GM08714 (cell line): ENCODE results near the gene MXI1.
"Not testable (repeated sequence)": the region's sequence is repeated elsewhere in the genome, so short reads cannot be mapped to it uniquely, and the experiment has no call there.

Source experiments
- H3K4me3 ChIP-seq: fragments of 200-500 bp; sonication (Bioruptor generic); 2 replicates; pipeline ENCODE4 v1.5.1; 2014; ENCODE audit warnings: mild to moderate bottlenecking, low read length, inconsistent platforms
- ZNF274 ChIP-seq: IDR thresholded peaks from 2 replicates; pipeline ENCODE4 v1.6.1; 2012; ENCODE audit warnings: mild to moderate bottlenecking, low read depth, low read length

Gene MXI1

DNA sequence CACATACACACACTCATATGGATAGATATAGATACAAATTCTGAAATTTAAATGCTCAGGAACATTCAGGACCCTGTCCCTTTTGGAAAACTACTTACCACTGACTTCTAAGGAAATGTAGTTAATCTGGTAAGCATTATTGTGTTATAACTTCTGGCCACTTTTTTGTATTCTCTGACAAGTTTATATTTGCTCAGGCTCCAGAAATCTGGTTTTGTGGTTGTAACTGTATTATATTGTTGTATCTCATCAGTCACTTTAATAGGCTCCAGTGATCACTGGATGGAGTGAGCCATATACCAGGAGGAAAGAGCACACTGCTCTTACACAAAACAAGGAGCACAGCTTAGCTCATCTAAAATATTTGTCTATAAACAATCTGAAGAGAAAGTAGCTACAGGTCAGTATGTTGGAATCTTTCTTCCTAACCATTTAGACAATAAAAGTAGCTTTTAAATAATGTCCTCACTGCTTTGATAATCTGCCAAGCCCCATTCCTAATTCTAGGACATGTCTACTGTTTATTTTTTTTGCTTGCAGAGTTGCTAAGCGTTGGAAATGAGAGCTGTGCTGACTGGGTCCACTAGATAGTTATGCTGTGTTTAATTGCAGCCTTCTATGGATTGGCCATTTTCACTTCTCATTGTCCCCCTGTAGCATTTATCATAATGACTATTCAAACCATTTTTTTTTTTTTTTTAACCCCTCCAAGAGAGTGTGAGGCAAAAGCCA lies 53.5 kb downstream of the MXI1 start:
- H3K4me3 ChIP-seq, result no peak overlapping the region
- no peak for TF ChIP-seq ZNF274

DNA sequence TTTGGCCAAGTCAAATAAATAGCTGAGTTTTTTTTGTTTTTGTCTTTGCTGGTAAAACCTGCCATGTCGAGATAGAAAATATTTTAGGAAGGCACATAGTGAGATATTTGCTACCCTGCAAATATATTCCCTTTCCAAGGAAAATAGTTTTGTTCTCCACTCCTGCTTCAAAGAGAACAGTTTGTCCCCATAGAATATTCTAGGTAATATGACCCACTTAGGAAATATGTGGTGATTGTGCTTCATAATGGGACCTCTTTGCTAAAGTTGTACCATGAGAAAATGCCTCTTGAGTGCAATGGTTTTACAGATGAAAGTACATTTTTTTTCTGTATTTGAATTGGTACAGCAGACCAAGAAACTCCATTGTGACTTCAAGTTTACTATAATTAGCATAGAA lies 55.8 kb downstream of the MXI1 start:
- TF ChIP-seq ZNF274, result no peak
- H3K4me3 ChIP-seq, result no peak overlapping the region

DNA sequence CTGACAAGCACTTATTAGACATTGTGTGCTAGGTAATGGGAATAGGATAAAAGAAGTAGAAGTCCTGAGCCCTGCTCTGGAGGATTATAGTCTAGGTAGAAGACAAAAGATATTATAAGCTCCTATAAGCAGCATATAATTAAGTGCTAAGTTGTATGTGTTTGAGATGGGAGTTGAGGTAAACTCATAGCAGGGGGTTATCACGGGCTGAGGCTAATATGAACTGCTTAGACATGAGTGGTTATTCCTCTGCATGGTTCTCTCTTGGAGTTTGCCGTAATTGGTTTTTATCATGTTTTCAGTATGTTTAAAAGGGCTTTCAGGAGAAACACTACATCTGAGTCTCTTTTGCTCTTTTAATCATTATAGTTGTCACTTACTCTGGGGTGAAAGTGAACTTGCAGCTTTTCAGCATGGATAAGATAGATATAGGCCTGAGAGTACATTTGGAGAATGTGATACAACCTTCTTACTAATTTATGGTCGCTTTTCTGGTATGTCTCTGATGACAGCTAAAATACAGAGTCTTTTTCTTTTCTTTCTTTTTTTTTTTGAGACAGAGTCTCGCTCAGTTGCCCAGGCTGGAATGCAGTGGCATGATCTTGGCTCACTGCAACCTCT lies 58.3 kb downstream of the MXI1 start:
- TF ChIP-seq ZNF274, result no peak

DNA sequence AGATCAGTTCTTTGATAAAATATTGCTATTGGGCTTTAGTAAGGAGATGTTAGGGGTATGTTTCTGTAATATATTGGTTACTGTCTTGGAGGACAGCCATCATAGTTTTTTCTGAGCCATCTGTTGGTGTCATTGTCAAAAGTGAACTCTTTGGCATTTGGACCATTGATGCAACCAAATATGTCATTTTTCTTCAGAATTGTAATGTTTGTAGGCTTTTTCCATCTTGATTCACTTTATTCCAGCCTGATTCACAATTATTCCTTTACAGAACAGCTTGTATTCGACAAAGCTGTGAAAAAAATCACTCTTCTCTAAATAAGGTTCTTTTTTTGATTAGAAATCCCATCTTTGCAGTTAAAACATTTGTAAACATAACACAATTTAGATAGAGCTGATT lies 59.9 kb downstream of the MXI1 start:
- no peak overlapping the region for H3K4me3 ChIP-seq
- TF ChIP-seq ZNF274, result no peak

More for the DNA sequence above, 58.3 kb downstream of the MXI1 start:
- H3K4me3 ChIP-seq, result no peak overlapping the region

DNA sequence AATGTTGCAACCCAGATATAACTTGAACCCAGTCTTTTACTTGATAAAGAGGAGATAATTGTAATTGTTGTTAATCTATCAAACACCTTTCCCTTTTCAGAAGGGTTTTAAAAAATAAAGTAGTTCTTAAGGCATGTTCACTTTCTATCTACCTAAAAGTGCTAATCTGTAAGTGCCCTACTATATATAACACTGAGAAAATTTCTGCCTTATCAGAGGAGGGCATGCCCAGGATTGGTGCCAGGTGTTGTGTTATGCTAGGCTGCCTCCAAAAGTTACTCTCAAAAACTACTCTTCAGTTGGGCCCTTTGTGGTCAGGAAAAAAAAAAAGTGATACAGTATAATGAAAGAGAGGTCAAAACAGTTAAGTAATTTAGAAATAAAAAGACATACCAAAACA lies 61.0 kb downstream of the MXI1 start:
- TF ChIP-seq ZNF274, result no peak

DNA sequence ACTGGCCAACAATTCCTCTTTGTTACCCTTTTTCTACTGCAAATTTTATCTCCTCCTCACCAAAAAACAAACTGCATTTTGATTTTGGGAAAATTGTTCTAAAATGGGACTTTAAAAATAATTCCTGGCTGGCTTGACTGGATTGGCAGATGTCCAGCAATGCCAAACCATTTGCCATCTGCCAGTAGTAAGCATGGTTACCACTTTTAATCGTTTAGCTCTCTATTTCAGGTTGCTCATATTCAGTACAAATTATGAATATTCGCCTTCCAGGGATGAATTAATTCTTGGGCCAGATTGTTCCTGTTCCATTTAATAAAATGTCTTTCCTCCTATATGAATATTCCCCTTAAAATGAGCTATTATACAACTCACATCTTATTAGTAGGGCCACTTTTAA lies 61.6 kb downstream of the MXI1 start:
- H3K4me3 ChIP-seq, result no peak overlapping the region
- no peak for TF ChIP-seq ZNF274

More for the DNA sequence above, 61.0 kb downstream of the MXI1 start:
- H3K4me3 ChIP-seq, result no peak overlapping the region

DNA sequence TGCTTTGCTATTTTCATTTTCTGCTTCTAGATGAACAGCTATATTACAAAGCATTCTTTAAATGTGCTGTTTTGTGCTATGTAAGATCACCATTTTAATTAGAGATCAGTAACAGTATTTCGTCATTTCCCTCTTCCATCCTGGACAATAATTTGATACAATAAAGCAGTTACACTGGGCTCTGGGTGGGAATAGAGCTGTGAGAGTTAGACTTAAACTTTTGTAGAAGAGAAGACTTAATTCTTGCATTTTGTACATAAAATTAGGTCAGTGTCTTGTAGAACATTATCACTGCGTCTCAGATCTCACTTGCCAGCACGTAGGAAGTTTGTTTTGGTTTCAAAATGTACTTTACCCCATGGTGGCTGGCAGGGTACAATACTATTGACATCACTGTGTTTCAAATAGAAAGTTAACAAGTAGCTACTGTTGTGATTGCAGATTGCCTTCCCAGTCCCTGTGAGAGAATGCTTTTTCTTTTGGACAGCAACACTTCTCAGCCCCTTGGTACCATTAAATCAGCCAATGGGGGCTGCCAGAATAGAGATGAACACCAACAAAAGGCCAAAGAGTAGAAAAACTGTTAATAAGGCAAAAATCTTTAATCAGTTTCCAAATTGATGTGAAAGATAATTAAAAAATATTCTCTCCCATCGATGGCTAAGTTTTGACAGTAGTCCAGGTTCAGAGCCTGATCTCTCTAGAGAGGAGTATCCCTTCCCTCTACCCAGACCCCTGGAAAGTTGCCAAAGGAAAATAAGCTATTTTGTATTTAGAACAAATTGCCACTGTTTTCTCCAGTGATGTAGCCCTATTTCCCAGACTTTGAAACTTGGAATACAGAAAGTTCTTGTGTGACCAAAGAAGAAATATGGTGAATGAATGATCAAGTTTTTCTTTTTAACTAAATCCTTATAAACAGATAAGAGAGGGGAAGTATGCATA lies 62.2 kb downstream of the MXI1 start:
- H3K4me3 ChIP-seq, result no peak overlapping the region
- no peak for TF ChIP-seq ZNF274

DNA sequence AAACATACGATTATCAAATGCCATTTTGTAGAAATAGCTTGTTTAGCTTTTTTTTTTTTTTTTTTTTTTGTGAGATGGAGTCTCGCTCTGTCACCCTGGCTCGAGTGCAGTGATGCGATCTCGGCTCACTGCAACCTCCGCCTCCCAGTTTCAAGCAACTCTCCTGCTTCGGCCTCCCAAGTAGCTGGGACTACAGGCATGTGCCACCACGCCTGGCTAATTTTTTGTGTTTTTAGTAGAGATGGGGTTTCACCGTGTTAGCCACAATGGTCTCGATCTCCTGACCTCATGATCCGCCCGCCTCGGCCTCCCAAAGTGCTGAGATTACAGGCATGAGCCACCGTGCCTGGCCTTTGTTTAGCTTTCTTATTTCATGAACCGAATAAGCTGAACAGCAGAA lies 65.6 kb downstream of the MXI1 start:
- not testable (repeated sequence) for H3K4me3 ChIP-seq

DNA sequence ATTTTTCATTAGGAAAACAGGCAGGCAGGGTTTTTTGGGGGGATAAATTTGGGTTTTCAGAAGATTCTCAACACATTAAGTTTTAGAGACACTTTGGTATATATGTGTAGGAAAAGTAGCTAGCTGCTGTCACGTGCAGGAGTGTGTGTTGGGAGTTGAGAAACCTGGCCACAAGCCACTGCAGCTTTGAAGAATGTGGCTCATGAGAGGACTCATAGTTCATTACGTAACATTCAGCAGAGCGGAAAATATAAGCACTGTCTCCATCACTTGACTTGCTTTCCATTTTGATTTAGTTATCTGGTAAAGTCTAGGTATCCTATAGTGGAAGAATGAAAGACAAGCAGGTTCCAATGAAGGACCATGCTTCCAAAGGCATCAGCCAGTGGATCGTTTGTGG lies 66.1 kb downstream of the MXI1 start:
- no peak overlapping the region for H3K4me3 ChIP-seq
- TF ChIP-seq ZNF274, result no peak

DNA sequence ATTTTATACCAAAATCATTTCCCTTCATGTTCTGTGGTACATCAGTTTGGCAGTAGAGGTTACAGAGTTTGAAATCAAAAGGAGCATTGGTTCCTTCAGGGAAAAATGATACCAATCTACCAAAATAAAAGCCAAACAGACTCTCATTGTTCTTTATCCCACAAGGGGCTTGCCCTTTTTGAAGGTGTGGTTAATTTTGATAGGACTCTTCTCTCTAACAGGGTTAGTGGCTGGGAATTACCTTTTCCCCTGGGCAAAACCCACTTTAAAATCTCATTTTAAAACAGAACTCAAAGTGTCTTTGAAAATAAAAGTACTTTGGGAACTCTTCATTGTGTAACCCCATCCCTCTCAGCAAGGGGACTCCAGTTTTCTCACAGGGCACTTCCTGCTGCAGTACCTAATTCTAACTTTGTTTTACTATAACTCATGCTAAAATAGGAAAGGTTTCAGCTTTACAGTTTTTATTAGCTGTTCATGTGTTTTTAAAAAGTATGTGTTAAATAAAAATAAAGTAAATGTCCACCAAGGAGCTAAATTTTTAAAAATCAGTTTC lies 66.7 kb downstream of the MXI1 start:
- no peak for TF ChIP-seq ZNF274
- no peak overlapping the region for H3K4me3 ChIP-seq

DNA sequence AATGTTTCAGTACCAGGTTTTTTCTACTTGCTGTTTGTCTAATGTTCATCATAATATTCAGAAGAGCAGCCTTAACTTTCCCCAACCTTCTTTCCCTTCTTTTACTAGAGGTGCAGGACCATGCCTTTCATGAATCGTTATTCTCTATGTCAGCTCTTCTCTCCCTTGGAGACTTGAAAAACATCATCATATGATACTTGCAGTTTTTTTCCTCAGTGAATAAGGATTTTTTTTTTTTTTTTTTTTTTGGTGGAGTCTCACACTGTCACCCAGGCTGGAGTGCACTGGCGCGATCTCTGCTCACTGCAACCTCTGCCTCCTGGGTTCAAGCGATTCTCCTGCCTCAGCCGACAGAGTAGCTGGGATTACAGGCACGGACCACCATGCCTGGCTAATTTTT lies 67.2 kb downstream of the MXI1 start:
- no peak overlapping the region for H3K4me3 ChIP-seq
- TF ChIP-seq ZNF274, result no peak

DNA sequence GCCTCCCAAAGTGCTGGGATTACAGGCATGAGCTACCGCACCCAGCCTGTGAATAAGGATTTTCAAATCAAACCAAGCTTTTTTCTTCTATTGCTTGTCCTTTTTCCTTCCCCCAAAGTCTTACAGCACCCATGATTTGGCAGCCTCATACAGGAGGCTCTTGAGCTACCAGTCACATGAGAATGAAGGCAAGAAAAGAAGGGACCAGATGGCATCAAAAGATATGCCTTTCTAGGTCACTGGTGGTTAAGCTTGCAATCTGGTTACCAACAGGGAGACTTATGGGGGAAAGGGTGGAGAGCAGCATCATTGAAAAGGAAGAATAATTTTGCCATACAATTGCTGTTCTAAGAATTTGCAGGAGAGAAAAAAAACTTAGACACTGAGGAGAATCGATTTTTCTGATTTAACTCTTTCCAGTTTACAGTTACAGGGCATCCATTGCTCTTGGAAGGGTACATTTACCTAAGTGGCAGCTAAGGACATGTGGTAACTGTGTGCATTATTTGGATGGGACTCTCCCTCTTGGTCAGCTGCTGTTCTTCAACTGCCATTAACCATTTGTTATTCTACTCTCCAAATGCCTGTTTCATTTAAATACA lies 67.8 kb downstream of the MXI1 start:
- no peak overlapping the region for H3K4me3 ChIP-seq
- TF ChIP-seq ZNF274, result no peak

DNA sequence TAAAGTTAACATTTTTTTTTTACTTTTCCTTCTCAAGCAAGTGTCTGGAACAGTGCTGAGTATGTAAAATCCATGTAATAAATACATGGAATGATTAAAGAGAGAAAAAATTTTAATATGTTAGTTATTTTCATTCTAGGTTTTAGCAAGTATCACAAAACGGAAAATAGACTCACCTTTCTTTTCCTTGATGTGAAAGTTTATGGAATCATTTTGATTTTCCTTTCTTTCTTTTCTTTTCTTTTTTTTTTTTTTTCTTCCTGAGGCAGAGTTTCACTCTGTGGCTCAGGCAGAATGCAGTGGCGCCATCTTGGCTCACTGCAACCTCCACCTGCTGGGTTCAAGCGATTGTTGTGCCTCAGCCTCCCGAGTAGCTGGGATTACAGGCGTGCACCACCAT lies 69.2 kb downstream of the MXI1 start:
- no peak overlapping the region for H3K4me3 ChIP-seq
- TF ChIP-seq ZNF274, result no peak

DNA sequence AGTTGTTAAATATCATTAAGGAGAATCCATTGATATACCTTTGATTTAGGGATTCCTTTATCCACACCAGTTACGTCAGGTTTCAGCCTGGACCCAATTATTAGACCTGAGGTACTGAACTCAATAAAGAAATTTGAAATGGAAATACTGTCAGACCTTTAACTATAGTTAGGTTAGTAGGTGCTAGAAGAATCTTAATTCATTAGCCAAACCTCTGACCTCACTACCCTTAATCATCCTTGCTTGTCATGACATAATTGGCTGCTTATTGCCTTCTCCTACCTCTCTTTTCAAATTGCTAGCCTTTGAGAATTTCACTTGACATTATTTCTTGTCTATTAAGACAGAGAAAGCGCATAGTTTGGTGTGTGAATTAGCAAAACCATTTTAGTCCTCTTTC lies 70.2 kb downstream of the MXI1 start:
- no peak for TF ChIP-seq ZNF274

More for the DNA sequence above, 70.2 kb downstream of the MXI1 start:
- no peak overlapping the region for H3K4me3 ChIP-seq
